A549 (cell line): ENCODE measurements around the gene XPC. TPM values are rescaled to one million over a fixed set of nuclear protein-coding genes. Genes with fewer than 3 reads are reported as not detected.

Experiments
- ATAC-seq, 2 experiments: fragments of 200-7000 bp in 1 of 2; fragments of >200 bp in 1 of 2; cut with Nextera tagmentation in 1 of 2; cut with Tn5 transposase in 1 of 2; 3 replicates each; pipeline versions ENCODE4 v1.8.0 to v1.9.1; 2018 to 2020; ENCODE audit warnings: mild to moderate bottlenecking in 1 of 2, moderate library complexity in 1 of 2
- CTCF ChIA-PET: fragments of 300-600 bp; sonication (Branson Sonifier 250); formaldehyde crosslinking; extraction: SDS; loops from one replicate; lab custom pipeline; 2021; ENCODE audit warnings: antibody characterized with exemption, inconsistent platforms; lab: Yijun Ruan, JAX
- POLR2A ChIA-PET: fragments of 350-600 bp; formaldehyde crosslinking; extraction: SDS; loops from one replicate; lab custom pipeline; 2021; ENCODE audit warnings: antibody characterized with exemption, inconsistent platforms; lab: Yijun Ruan, JAX
- DNase-seq, 2 experiments: peaks; one replicate each; pipeline versions ENCODE4 v3.0.0 to v3.0.0-alpha.2; 2011 to 2016; ENCODE audit warnings: low read depth in 1 of 2, low spot score in 1 of 2
- FAIRE-seq: peaks from 2 replicates; lab custom pipeline; 2011; peaks lifted over from hg19 to GRCh38; lab: Jason Lieb, UNC
- H3K27ac ChIP-seq, 2 experiments: fragments of >200 bp; sonication (Bioruptor Twin); formaldehyde crosslinking; 3 replicates each; pipeline ENCODE4 v1.5.1; 2016 to 2017
- H3K4me1 ChIP-seq: fragments of >200 bp; sonication (Bioruptor Twin); formaldehyde crosslinking; 3 replicates; pipeline ENCODE4 v1.6.1; 2016
- H3K4me2 ChIP-seq: fragments of >200 bp; sonication (Bioruptor Twin); formaldehyde crosslinking; 3 replicates; pipeline ENCODE4 v1.6.1; 2016
- H3K4me3 ChIP-seq: fragments of >200 bp; sonication (Bioruptor Twin); formaldehyde crosslinking; 3 replicates; pipeline ENCODE4 v1.5.1; 2016
- H3K9me3 ChIP-seq: fragments of >200 bp; sonication (Bioruptor Twin); formaldehyde crosslinking; 3 replicates; pipeline ENCODE4 v1.6.1; 2016
- BHLHE40 ChIP-seq: IDR thresholded peaks from 2 replicates; pipeline ENCODE4 v1.6.1; 2012; ENCODE audit warnings: low read depth, low read length, inconsistent platforms
- CBX8 ChIP-seq: fragments of 200-600 bp; sonication (generic); IDR thresholded peaks from 2 replicates; pipeline ENCODE4 v1.6.1; 2016
- CEBPB ChIP-seq, 2 experiments: fragments of >200 bp in 1 of 2; sonication (Bioruptor Twin) in 1 of 2; formaldehyde crosslinking in 1 of 2; IDR thresholded peaks; 2 replicates each; pipeline ENCODE4 v1.6.1; 2012 to 2016
- CHD2 ChIP-seq: fragments of 150-350 bp; IDR thresholded peaks from 2 replicates; pipeline ENCODE4 v1.6.1; 2014; ENCODE audit warnings: low read length; ENCODE audit not compliant: partially characterized antibody
- EHF ChIP-seq: fragments of 250-450 bp; sonication (Bioruptor Pico); IDR thresholded peaks from 2 replicates; pipeline ENCODE4 v1.5.0; 2020; ENCODE audit warnings: mild to moderate bottlenecking
- FOSL2 ChIP-seq, 2 experiments: fragments of 450-650 bp in 1 of 2; fragments of >200 bp in 1 of 2; sonication (Bioruptor Twin) in 1 of 2; formaldehyde crosslinking; IDR thresholded peaks; 2 replicates each; pipeline versions ENCODE4 v1.5.0 to v1.6.1; 2016 to 2020; ENCODE audit warnings: mild to moderate bottlenecking in 1 of 2, moderate library complexity in 1 of 2
- GATA3 ChIP-seq: IDR thresholded peaks from 2 replicates; pipeline ENCODE4 v1.6.1; 2012; ENCODE audit warnings: borderline replicate concordance
- KDM5A ChIP-seq: fragments of 200-600 bp; sonication (generic); IDR thresholded peaks from 2 replicates; pipeline ENCODE4 v1.6.1; 2016; ENCODE audit warnings: antibody characterized with exemption, mild to moderate bottlenecking
- MAFK ChIP-seq: fragments of 450-650 bp; IDR thresholded peaks from 2 replicates; pipeline ENCODE4 v1.6.1; 2014; ENCODE audit not compliant: partially characterized antibody
- NFE2L2 ChIP-seq: fragments of 150-350 bp; conservative IDR thresholded peaks from 2 replicates; pipeline ENCODE4 v1.6.1; 2014; ENCODE audit warnings: low read length
- NR3C1 ChIP-seq: fragments of >200 bp; sonication (Bioruptor Twin); formaldehyde crosslinking; IDR thresholded peaks from 3 replicates; pipeline ENCODE4 v1.6.1; 2017
- PHF8 ChIP-seq: fragments of 200-600 bp; sonication (generic); IDR thresholded peaks from 2 replicates; pipeline ENCODE4 v1.6.1; 2016; ENCODE audit warnings: low read depth, mild to moderate bottlenecking, antibody characterized with exemption, moderate library complexity, borderline replicate concordance
- POLR2AphosphoS2 ChIP-seq: conservative IDR thresholded peaks from 2 replicates; pipeline ENCODE4 v1.6.1; 2012; ENCODE audit warnings: low read length, improper control_type of control experiment, inconsistent platforms
- RCOR1 ChIP-seq: fragments of 150-350 bp; IDR thresholded peaks from 2 replicates; pipeline ENCODE4 v1.6.1; 2014; ENCODE audit warnings: antibody characterized with exemption, low read length, low read depth
- RFX5 ChIP-seq: fragments of 450-650 bp; IDR thresholded peaks from 2 replicates; pipeline ENCODE4 v1.7.1; 2014; ENCODE audit warnings: antibody characterized with exemption, mild to moderate bottlenecking, moderate library complexity
- RNF2 ChIP-seq: fragments of 200-600 bp; sonication (generic); IDR thresholded peaks from 2 replicates; pipeline ENCODE4 v1.6.1; 2016; ENCODE audit warnings: low read depth, mild to moderate bottlenecking, antibody characterized with exemption, moderate library complexity, borderline replicate concordance
- SMC3 ChIP-seq: fragments of >200 bp; sonication (Bioruptor Twin); formaldehyde crosslinking; IDR thresholded peaks from 3 replicates; pipeline ENCODE4 v1.6.1; 2018; ENCODE audit warnings: inconsistent platforms
- SREBF2 ChIP-seq: fragments of 450-650 bp; IDR thresholded peaks from 2 replicates; pipeline ENCODE4 v1.6.1; 2014; ENCODE audit warnings: mild to moderate bottlenecking, moderate library complexity
- TFCP2L1 ChIP-seq: fragments of 250-450 bp; sonication (Bioruptor Pico); IDR thresholded peaks from 2 replicates; pipeline ENCODE4 v1.5.0; 2021; ENCODE audit warnings: mild to moderate bottlenecking
- ZNF302 ChIP-seq: fragments of 250-450 bp; sonication (Bioruptor Pico); IDR thresholded peaks from 2 replicates; pipeline ENCODE4 v1.9.0; 2021; ENCODE audit warnings: inconsistent platforms, mild to moderate bottlenecking, moderate library complexity
- WGBS: methylation state at CpG from one replicate; pipeline ENCODE4 v1.1.6; 2017; ENCODE audit errors: missing lambda C conversion rate; 5-methylcytosine and 5-hydroxymethylcytosine counted together
- polyA plus RNA-seq, 4 experiments: library from polyadenylated mRNA; depleted of rRNA in 3 of 4; stranded (reverse); fragments of >200 nt; fragmentation: RNase III in 1 of 4; extraction: RNeasy Plus Mini Kit Qiagen cat#74134 plus additional on column Dnase treatment in 1 of 4; gene quantifications; 2 replicates in 3 of 4; 3 replicates in 1 of 4; pipeline ENCODE4 v1.2.3, GENCODE V29; 2011 to 2017
- TF ChIP-seq, protein P1 (sequence below): fragments of >200 bp; sonication (Bioruptor Twin); formaldehyde crosslinking; IDR thresholded peaks from 3 replicates; pipeline ENCODE4 v1.6.1; 2016
- TF ChIP-seq, protein P2 (sequence below): fragments of 250-450 bp; sonication (Bioruptor Pico); IDR thresholded peaks from 2 replicates; pipeline ENCODE4 v1.5.0; 2021; ENCODE audit warnings: mild to moderate bottlenecking, moderate library complexity, borderline replicate concordance
- TF ChIP-seq, protein P3 (sequence below): fragments of >200 bp; sonication (Bioruptor Twin); formaldehyde crosslinking; IDR thresholded peaks from 2 replicates; pipeline ENCODE4 v1.6.1; 2016
- TF ChIP-seq, protein P4 (sequence below): fragments of >200 bp; sonication (Bioruptor Twin); formaldehyde crosslinking; IDR thresholded peaks from 3 replicates; pipeline ENCODE4 v1.5.1; 2016
- TF ChIP-seq, protein P5 (sequence below): fragments of 250-450 bp; sonication (Bioruptor Pico); IDR thresholded peaks from 2 replicates; pipeline ENCODE4 v1.5.0; 2020; ENCODE audit warnings: low read depth, mild to moderate bottlenecking, moderate library complexity

Gene XPC
- polyA plus RNA-seq, 2 of the 4 experiments (the other 2 are of a cell fraction), result 35.4 to 36.3 TPM

DNA sequence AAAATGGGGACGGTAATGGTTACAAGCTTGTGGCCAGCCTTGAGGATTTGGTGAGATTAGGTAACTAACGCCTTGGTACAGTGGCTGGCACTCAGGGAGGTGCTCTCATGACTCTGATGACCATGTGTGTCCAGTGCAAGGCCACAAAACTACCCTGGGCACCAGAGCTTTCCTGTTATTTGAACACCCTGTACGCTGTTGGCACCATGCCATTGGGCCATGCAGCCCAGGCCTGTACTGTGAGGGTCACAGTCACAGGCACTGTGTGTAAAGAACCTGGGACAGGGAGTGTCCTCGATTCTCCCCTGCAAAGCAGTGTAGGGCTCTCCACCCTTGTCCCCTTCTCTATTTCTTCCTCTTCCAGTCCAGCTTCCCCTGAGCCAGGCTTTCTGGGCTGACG is 47.3 kb downstream of the XPC start:
- WGBS, result 70% methylated on average over 5 of the region's 5 CpGs
- TF ChIP-seq, protein P1, sequence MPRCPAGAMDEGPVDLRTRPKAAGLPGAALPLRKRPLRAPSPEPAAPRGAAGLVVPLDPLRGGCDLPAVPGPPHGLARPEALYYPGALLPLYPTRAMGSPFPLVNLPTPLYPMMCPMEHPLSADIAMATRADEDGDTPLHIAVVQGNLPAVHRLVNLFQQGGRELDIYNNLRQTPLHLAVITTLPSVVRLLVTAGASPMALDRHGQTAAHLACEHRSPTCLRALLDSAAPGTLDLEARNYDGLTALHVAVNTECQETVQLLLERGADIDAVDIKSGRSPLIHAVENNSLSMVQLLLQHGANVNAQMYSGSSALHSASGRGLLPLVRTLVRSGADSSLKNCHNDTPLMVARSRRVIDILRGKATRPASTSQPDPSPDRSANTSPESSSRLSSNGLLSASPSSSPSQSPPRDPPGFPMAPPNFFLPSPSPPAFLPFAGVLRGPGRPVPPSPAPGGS, result no peak
- no peak for TF ChIP-seq SREBF2
- no peak for TF ChIP-seq EHF (CRISPR knock-in tag)
- TF ChIP-seq NFE2L2, result no peak
- TF ChIP-seq CBX8, result no peak
- no peak for TF ChIP-seq PHF8
- no peak for TF ChIP-seq POLR2AphosphoS2
- TF ChIP-seq CEBPB (IDR thresholded peaks at IDR 0.05), result no peak
- TF ChIP-seq, protein P2, sequence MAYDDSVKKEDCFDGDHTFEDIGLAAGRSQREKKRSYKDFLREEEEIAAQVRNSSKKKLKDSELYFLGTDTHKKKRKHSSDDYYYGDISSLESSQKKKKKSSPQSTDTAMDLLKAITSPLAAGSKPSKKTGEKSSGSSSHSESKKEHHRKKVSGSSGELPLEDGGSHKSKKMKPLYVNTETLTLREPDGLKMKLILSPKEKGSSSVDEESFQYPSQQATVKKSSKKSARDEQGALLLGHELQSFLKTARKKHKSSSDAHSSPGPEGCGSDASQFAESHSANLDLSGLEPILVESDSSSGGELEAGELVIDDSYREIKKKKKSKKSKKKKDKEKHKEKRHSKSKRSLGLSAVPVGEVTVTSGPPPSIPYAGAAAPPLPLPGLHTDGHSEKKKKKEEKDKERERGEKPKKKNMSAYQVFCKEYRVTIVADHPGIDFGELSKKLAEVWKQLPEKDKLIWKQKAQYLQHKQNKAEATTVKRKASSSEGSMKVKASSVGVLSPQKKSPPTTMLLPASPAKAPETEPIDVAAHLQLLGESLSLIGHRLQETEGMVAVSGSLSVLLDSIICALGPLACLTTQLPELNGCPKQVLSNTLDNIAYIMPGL (CRISPR knock-in tag), result no peak
- TF ChIP-seq CHD2, result no peak
- TF ChIP-seq BHLHE40, result no peak
- TF ChIP-seq NR3C1, result no peak
- no peak for TF ChIP-seq RNF2
- no peak for TF ChIP-seq SMC3
- TF ChIP-seq, protein P3, sequence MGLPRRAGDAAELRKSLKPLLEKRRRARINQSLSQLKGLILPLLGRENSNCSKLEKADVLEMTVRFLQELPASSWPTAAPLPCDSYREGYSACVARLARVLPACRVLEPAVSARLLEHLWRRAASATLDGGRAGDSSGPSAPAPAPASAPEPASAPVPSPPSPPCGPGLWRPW, result no peak
- no peak for ATAC-seq
- Histone ChIP-seq H3K27ac (no peak overlapping the region), H3K4me3 (no peak overlapping the region), H3K9me3 (no peaks in the 10 kb centered on the region), H3K4me2 (no peak overlapping the region), H3K4me1 (peaks cover 8% of the 10 kb centered on the region)
- ChIA-PET POLR2A (interaction anchor here (1.6 kb wide), 1 partner anchor 47 kb away, joined by 4 read pairs; the partner anchor contains the start of genes LSM3 and XPC), CTCF (interaction anchor here (1.6 kb wide), 1 partner anchor 15 kb away, joined by 6 read pairs; no protein-coding TSS in a partner anchor)
- no peak for FAIRE-seq
- DNase-seq, result no peak

DNA sequence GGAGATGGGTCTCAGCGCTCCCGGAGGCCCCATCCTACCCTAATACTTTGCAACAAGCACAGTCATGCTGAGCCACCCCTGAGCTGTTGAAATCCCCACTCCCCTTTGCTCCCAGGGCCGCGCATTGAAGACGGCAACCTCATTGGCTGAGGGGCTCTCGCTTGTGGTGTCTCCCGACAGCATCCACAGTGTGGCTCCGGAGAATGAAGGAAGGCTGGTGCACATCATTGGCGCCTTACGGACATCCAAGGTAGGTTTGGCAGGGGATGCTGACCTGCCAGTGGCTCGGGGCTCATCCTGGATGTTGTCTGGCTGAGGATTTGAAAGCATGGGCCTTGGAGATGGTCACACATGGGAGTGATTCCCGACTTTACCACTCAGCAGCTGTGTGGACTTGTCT is 47.7 kb downstream of the XPC start:
- peaks cover 10% of the 10 kb centered on the region for H3K4me1 ChIP-seq
- DNase-seq (no peak), FAIRE-seq (no peak)
- no peaks in the 10 kb centered on the region for H3K9me3 ChIP-seq
- no peak overlapping the region for H3K4me2 ChIP-seq
- TF ChIP-seq, protein P4, sequence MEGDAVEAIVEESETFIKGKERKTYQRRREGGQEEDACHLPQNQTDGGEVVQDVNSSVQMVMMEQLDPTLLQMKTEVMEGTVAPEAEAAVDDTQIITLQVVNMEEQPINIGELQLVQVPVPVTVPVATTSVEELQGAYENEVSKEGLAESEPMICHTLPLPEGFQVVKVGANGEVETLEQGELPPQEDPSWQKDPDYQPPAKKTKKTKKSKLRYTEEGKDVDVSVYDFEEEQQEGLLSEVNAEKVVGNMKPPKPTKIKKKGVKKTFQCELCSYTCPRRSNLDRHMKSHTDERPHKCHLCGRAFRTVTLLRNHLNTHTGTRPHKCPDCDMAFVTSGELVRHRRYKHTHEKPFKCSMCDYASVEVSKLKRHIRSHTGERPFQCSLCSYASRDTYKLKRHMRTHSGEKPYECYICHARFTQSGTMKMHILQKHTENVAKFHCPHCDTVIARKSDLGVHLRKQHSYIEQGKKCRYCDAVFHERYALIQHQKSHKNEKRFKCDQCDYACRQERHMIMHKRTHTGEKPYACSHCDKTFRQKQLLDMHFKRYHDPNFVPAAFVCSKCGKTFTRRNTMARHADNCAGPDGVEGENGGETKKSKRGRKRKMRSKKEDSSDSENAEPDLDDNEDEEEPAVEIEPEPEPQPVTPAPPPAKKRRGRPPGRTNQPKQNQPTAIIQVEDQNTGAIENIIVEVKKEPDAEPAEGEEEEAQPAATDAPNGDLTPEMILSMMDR, result no peak
- TF ChIP-seq MAFK, result no peak
- TF ChIP-seq RNF2, result no peak
- no peak for TF ChIP-seq FOSL2 (IDR thresholded peaks at IDR 0.05)
- no peak for TF ChIP-seq FOSL2 (CRISPR knock-in tag; IDR thresholded peaks at IDR 0.05)
- TF ChIP-seq ZNF302 (CRISPR knock-in tag), result no peak
- TF ChIP-seq, protein P1, result no peak
- TF ChIP-seq KDM5A, result no peak
- no peak for TF ChIP-seq NFE2L2
- no peak for TF ChIP-seq RFX5
- TF ChIP-seq, protein P2 (CRISPR knock-in tag), result no peak
- no peak for TF ChIP-seq GATA3
- TF ChIP-seq TFCP2L1, result no peak
- no peak for TF ChIP-seq RCOR1
- TF ChIP-seq, protein P5, sequence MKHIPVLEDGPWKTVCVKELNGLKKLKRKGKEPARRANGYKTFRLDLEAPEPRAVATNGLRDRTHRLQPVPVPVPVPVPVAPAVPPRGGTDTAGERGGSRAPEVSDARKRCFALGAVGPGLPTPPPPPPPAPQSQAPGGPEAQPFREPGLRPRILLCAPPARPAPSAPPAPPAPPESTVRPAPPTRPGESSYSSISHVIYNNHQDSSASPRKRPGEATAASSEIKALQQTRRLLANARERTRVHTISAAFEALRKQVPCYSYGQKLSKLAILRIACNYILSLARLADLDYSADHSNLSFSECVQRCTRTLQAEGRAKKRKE, result no peak
- TF ChIP-seq, all 56 proteins: peak for 0
- POLR2A ChIA-PET, result no interaction called here
- ATAC-seq, result no peak
- WGBS, result 94% methylated on average over 12 of the region's 12 CpGs
- CTCF ChIA-PET, result interaction anchor here (0.8 to 1.6 kb wide), 2 partner anchors 12 to 15 kb away, joined by 3 to 6 read pairs; no protein-coding TSS in a partner anchor
- Histone ChIP-seq H3K27ac (no peak overlapping the region), H3K4me3 (no peak overlapping the region)
